SW 1271 (cell line): ENCODE results near the gene DGCR8.

Experiments
- DNase-seq, 2 experiments: peaks; one replicate each; lab custom pipeline; 2025; lab: John Stamatoyannopoulos, UW

Gene DGCR8

GRCh38 chr22:20079745-20080444 lies at the start of gene DGCR8:
Gene DGCR8, plus strand, starts transcription at chr22:20080241. Its CDS starts 5,723 bp downstream, at chr22:20085964.
- peak; percentile 30 to 83 for DNase-seq

- no peak for DNase-seq
Observed at GRCh38 chr22:20031732-20032406, 48.2 kb upstream of the DGCR8 start.

GRCh38 chr22:20032407-20032991 lies 47.5 kb upstream of the DGCR8 start:
- no peak for DNase-seq

- DNase-seq = no peak
Observed at GRCh38 chr22:20033045-20033706, 46.9 kb upstream of the DGCR8 start.

- DNase-seq = no peak
Observed at GRCh38 chr22:20034143-20034542, 45.9 kb upstream of the DGCR8 start.

GRCh38 chr22:20035375-20036083 lies 44.5 kb upstream of the DGCR8 start:
- no peak for DNase-seq

- DNase-seq = no peak
Observed at GRCh38 chr22:20036084-20036482, 44.0 kb upstream of the DGCR8 start.

- DNase-seq = no peak
Observed at GRCh38 chr22:20036535-20037392, 43.3 kb upstream of the DGCR8 start.

GRCh38 chr22:20037419-20037818 lies 42.6 kb upstream of the DGCR8 start:
- DNase-seq = no peak

GRCh38 chr22:20038574-20038973 lies 41.5 kb upstream of the DGCR8 start:
- no peak for DNase-seq

- DNase-seq = no peak
Observed at GRCh38 chr22:20039683-20040325, 40.2 kb upstream of the DGCR8 start.

- DNase-seq = no peak
Observed at GRCh38 chr22:20040327-20041200, 39.5 kb upstream of the DGCR8 start.

GRCh38 chr22:20043057-20043996 lies 36.7 kb upstream of the DGCR8 start:
- DNase-seq = no peak

- DNase-seq = no peak
Observed at GRCh38 chr22:20043997-20044342, 36.1 kb upstream of the DGCR8 start.

- DNase-seq = no peak
Observed at GRCh38 chr22:20044495-20045151, 35.4 kb upstream of the DGCR8 start.

GRCh38 chr22:20046730-20047129 lies 33.3 kb upstream of the DGCR8 start:
- no peak for DNase-seq

GRCh38 chr22:20051927-20052308 lies 28.1 kb upstream of the DGCR8 start:
- no peak for DNase-seq
